IPS DF 19.7 (cell line): ENCODE results near the gene TNRC6C.

Experiments
- DNase-seq: peaks from one replicate; pipeline ENCODE4 v3.0.0-alpha.2; 2013; ENCODE audit warnings: low read depth, low spot score

TNRC6C gene

DNA sequence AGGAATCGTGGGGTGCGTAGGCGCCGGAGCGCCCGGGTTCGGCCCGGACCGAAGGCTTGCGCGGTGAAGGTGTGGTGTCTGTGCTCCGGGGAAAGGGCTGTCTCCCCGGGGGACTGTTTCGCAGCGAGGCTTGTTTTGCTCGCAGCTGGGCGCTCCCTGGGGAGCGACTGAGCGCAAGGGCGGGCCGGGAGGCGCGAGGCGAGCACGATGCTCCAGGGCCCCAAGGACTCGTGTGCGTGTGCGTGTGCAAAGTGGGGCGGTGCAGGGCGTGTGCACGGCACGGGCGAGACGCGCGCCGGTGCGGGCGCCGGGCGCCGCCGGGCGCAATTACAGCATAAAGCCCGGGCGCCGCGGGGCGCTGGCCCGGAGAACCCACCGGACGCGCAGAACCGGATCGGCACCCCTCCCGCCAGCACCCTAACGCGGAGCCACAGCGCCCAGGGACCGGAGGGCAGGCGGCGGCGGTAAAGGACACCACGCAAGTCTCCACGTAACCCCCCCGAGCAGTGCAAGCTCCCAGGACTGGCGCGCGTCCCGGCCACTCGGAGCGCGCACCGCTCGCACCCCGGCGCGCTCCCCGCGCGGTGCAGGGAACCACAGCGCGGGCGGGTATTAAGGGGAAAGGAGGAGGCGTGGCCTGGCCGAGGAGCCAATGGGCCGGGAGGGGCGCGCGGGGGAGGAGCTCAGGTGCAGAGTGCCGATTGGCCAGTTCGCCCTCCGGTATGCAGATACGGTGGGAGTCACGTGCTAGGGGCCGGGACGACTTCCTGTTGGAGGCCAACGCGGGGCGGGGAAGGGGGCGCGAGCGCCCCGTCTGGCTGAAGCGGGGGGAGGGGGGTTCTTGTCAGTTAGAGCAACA is at the start of gene TNRC6C:
TNRC6C (plus strand) TSS at position 847 of the 859 bp plus-strand sequence. CDS start 45,504 bp downstream, outside the sequence.
- peak; percentile 92 for DNase-seq

- DNase-seq = no peak
Measured at GRCh38 chr17:77909236-77909635, 49.3 kb upstream of the TNRC6C start.

- DNase-seq = no peak
Measured at GRCh38 chr17:77909816-77910215, 48.7 kb upstream of the TNRC6C start.

DNA sequence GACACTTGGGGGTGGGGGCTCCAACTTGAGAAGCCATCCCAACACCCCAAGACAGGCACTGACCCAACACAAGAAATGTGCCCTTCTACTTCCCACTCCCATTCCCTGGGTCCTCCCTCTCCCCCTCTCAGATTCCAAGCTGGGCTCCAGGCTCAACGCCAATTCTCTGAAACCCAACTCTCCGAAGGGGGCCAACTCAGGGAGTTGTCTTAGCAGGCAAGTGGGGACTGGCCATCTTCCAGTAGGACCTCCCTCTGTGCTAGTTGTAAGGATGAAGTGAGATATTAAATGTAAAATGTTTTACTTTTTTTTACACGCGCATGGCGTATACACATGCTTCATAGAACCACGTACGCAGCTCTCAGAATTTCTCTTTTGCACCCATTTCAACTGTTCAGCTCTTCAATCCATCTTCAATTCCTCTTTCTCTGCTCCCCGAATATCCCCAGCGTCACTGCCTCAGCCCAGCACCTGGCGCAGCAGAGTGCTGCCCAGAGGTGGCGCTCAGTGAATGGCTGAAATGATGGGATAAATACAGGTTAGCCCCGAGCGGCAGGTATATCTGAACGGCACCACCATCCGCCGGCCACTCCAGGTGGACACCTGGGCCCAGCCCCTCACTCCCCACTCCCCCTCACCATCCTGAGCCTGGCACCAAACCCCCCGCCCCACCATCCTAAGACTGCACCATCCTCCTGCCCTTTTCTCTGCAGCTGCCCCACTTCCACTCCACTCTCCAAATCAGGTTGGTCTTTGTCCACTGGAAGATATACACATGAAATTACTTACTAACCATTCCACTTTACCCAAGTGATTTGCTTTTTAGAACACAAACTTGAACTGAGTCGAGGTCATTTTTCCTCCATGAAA is 43.9 kb upstream of the TNRC6C start:
- DNase-seq = no peak

GRCh38 chr17:77915594-77916021 is 42.9 kb upstream of the TNRC6C start:
- DNase-seq = no peak

DNA sequence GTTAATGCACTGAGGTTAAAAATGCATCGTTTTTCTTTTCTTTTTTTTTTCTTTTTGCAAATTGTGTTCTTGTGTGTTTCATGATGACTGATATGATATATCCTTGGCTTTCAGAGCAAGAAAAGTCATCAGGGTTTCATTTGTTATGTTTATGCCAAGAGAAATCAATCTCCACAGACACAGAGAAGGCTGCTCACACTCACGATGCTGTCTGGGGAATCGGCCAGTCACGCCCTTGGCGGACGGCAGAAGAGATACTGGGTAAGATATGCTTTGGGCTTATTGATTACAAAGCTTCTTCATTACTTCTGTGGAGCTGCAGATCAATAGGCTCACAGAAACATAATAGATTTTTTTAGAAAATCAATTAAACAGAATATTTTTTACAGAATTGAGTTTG is 42.2 kb upstream of the TNRC6C start:
- DNase-seq = no peak

- no peak for DNase-seq
Measured at GRCh38 chr17:77916703-77917481, 41.6 kb upstream of the TNRC6C start.

GRCh38 chr17:77919276-77919675 is 39.2 kb upstream of the TNRC6C start:
- no peak for DNase-seq

DNA sequence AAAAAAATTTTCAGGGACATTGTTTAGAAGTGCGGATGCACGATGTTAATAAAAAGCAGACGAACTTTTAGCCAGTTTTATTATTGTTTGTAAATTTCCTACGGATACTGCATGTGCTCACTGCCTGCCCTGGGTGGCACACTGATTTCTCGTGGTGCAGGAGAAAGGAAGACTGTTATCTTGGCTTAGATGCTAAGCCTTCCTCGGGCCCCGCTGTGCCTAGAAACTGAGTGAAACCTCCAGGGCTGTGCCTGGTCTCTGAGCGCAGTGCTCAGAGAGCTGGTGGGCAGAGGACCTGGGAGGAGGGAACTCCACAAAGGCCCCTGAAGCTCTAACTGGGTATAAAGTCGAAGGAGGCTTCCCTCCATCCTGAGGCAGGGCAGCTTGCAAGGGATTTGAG is 35.4 kb upstream of the TNRC6C start:
- DNase-seq = no peak

DNA sequence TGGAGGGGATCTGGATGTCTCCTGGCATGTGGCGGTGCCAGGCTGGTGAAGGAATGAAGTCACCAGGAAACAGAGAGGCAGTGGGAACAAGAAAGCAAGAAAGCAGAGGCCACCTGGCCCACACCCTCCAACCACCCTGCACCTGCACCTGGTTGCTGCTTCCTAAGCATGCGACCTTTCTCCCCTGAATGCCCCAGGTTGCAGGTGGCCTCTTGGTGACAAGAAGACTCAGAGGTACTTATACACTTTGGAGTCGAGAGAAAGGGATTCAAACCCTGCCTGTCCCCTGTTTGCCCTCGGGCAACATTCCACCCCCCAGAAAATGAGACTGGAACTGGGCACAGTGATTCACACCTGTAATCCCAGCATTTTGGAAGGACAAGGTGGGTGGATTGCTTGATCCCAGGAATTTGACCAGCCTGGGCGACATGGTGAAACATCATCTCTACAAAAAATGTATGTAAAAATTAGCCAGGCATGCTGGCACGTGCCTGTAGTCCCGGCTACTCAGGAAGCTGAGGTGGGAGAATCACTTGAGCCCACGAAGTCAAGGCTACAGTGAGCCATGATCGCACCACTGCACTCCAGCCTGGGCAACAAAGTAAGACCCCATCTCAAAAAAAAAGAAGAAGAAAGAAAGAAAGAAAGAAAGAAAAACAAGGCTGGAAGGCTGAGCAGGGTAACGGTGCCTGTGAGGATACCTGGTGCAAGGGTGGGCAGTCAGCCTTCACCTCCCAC is 34.6 kb upstream of the TNRC6C start:
- no peak for DNase-seq

DNA sequence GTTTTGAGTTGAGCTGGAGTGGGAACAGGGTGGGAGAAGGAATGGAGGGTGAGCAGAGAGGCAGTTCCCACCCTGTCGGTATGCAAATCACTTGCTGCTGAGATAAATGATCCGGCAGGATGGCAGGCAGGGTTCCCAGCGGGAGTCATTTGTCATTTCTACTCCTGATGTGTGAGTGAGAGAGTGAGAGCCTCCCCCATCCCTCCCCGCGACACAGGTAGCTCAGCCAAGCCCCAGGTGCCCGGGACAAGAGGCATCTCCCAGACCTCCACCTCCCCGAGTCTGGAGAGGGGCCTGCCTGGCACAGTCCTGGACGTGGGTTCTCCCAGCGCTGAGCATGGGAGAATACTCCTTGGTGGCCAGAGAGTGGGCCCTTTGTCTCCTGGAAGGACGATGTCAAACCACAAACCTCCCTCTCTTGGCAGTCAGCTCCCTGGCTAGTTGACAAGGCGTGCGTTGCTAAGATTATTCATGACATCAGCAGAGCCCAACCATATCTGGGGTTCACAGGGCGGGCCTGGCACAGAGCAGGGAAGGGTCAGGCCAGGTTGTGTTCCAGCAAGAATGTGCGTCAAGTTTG is 33.7 kb upstream of the TNRC6C start:
- DNase-seq = peak; percentile 86

GRCh38 chr17:77925831-77926543 is 32.5 kb upstream of the TNRC6C start:
- no peak for DNase-seq

DNA sequence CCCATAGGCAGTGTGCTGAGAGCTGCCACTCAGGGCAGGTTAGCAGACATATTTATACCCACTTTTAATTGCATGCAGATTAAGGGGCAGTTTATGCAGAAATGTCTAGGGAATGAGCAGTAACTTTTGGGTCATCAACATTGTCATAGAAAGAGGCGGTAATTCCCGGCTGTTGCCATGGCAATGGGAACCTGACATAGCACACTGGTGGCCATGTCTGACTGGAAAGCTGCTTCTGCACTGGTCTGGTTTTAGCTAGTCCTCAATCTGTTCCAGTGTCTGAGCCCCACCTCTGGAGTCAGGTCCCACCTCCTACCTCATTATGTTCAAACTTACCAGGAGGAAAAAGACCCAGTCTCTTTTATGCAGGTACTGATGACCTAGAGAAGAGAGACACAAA is 31.5 kb upstream of the TNRC6C start:
- no peak for DNase-seq

- no peak for DNase-seq
Measured at GRCh38 chr17:77927777-77928518, 30.6 kb upstream of the TNRC6C start.

DNA sequence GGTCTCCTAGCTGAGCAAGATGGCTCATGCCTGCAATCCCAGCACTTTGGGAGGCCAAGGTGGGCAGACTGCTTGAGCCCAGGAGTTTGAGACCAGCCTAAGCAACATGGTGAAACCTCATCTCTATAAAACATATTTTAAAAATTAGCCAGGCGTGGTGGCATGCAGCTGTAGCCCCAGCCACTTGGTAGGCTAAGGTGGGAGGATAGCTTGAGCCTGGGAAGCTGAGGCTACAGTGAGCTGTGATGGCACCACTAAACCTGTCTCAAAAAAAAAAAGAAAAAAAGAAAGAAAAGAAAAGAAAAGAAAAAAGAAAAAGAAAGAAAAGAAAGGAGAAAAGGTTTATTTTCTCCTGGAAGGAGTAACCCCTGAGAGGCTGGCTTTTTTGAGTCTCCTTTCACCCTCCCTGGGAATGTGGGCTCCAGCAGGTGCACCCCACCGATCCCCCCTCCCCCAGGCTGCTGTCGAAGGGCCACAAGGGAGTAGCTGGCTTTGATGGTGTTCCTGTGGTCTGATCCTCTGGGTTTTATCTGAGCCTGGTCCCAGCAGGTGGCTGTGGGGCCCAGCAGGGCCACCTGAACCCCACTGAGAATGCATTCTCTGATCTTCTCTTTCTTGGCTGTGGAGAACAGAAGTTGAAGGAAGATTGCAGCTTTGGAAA is 29.9 kb upstream of the TNRC6C start:
- no peak for DNase-seq

- no peak for DNase-seq
Measured at GRCh38 chr17:77929180-77929564, 29.3 kb upstream of the TNRC6C start.

- DNase-seq = no peak
Measured at GRCh38 chr17:77929871-77930436, 28.5 kb upstream of the TNRC6C start.
